ENCODE results near the gene TAOK3.

Gene TAOK3

GRCh38 chr12:118327391-118327790 lies 45.3 kb downstream of the TAOK3 start:
- Histone ChIP-seq H3K27me3 (replicated peaks) (no peaks in the 10 kb centered on the region), H3K27ac (no peak overlapping the region), H3K4me3 (ENCODE audit: low read depth, low read length) (no peak overlapping the region), H3K36me3 (replicated peaks) (no peaks in the 10 kb centered on the region)
- DNase-seq = no peak
- in situ Hi-C loops (cut with HindIII; ENCODE audit: low pct_ligation_motif_present, low sequenced_read_pairs) = no loop called here
- TF ChIP-seq CTCF (IDR thresholded peaks at IDR 0.05; ENCODE audit: low read depth, low read length, missing control alignments) = no peak

- H3K27ac ChIP-seq = no peak overlapping the region
- H3K36me3 ChIP-seq (replicated peaks) = no peaks in the 10 kb centered on the region
Measured at GRCh38 chr12:118326991-118327390, 45.7 kb downstream of the TAOK3 start.

GRCh38 chr12:118325081-118325480 lies 47.6 kb downstream of the TAOK3 start:
- no peak for DNase-seq
- in situ Hi-C loops (cut with HindIII; ENCODE audit: low pct_ligation_motif_present, low sequenced_read_pairs) = no loop called here
- Histone ChIP-seq H3K27ac (no peak overlapping the region), H3K4me3 (ENCODE audit: low read depth, low read length) (no peak overlapping the region), H3K36me3 (replicated peaks) (no peaks in the 10 kb centered on the region), H3K27me3 (replicated peaks) (no peaks in the 10 kb centered on the region)
- no peak for TF ChIP-seq CTCF (IDR thresholded peaks at IDR 0.05; ENCODE audit: low read depth, low read length, missing control alignments)

More at GRCh38 chr12:118326991-118327390, 45.7 kb downstream of the TAOK3 start:
- Histone ChIP-seq H3K27me3 (replicated peaks) (no peaks in the 10 kb centered on the region), H3K4me3 (ENCODE audit: low read depth, low read length) (no peak overlapping the region)
- DNase-seq = no peak
- in situ Hi-C loops (cut with HindIII; ENCODE audit: low pct_ligation_motif_present, low sequenced_read_pairs) = no loop called here
- no peak for TF ChIP-seq CTCF (IDR thresholded peaks at IDR 0.05; ENCODE audit: low read depth, low read length, missing control alignments)

- Histone ChIP-seq H3K27me3 (replicated peaks) (no peaks in the 10 kb centered on the region), H3K4me3 (ENCODE audit: low read depth, low read length) (no peak overlapping the region), H3K36me3 (replicated peaks) (no peaks in the 10 kb centered on the region), H3K27ac (no peak overlapping the region)
- DNase-seq = no peak
- in situ Hi-C loops (cut with HindIII; ENCODE audit: low pct_ligation_motif_present, low sequenced_read_pairs) = no loop called here
- no peak for TF ChIP-seq CTCF (IDR thresholded peaks at IDR 0.05; ENCODE audit: low read depth, low read length, missing control alignments)
Measured at GRCh38 chr12:118319627-118320026, 53.1 kb downstream of the TAOK3 start.

- no peak for DNase-seq
- TF ChIP-seq CTCF (IDR thresholded peaks at IDR 0.05; ENCODE audit: low read depth, low read length, missing control alignments) = no peak
- in situ Hi-C loops (cut with HindIII; ENCODE audit: low pct_ligation_motif_present, low sequenced_read_pairs) = no loop called here
- Histone ChIP-seq H3K4me3 (ENCODE audit: low read depth, low read length) (no peak overlapping the region), H3K27ac (no peak overlapping the region), H3K36me3 (replicated peaks) (no peaks in the 10 kb centered on the region), H3K27me3 (replicated peaks) (no peaks in the 10 kb centered on the region)
Measured at GRCh38 chr12:118318744-118319143, 54.0 kb downstream of the TAOK3 start.

- no peaks in the 10 kb centered on the region for H3K36me3 ChIP-seq (replicated peaks)
- DNase-seq = no peak
- in situ Hi-C loops (cut with HindIII; ENCODE audit: low pct_ligation_motif_present, low sequenced_read_pairs) = no loop called here
- H3K27ac ChIP-seq = no peak overlapping the region
- no peak overlapping the region for H3K4me3 ChIP-seq (ENCODE audit: low read depth, low read length)
- TF ChIP-seq CTCF (IDR thresholded peaks at IDR 0.05; ENCODE audit: low read depth, low read length, missing control alignments) = no peak
- no peaks in the 10 kb centered on the region for H3K27me3 ChIP-seq (replicated peaks)
Measured at GRCh38 chr12:118317729-118318128, 55.0 kb downstream of the TAOK3 start.

Measured in brain microvascular endothelial cell (primary cell).